Karpas-422 (cell line): ENCODE data around the gene CSRP2. TPM values are rescaled to one million over a fixed set of nuclear protein-coding genes. Genes with fewer than 3 reads are reported as not detected.

Experiments
- DNase-seq: peaks from one replicate; pipeline ENCODE4 v3.0.0-alpha.2; 2015
- H2AFZ ChIP-seq: fragments of 200-600 bp; sonication (generic); 2 replicates; pipeline ENCODE4 v1.6.1; 2014; ENCODE audit warnings: antibody characterized with exemption, low read length, mixed read lengths
- H3K27ac ChIP-seq: fragments of 200-600 bp; sonication (generic); 2 replicates; pipeline ENCODE4 v1.5.1; 2014; ENCODE audit warnings: mild to moderate bottlenecking, low read length, moderate library complexity
- H3K27me3 ChIP-seq: fragments of 200-600 bp; sonication (generic); 2 replicates; pipeline ENCODE4 v1.6.1; 2014; ENCODE audit warnings: low read length, mixed read lengths
- H3K36me3 ChIP-seq: fragments of 200-600 bp; sonication (generic); 2 replicates; pipeline ENCODE4 v1.6.1; 2014; ENCODE audit warnings: low read length, mixed read lengths; ENCODE audit not compliant: insufficient read depth
- H3K4me1 ChIP-seq: fragments of 200-600 bp; sonication (generic); 2 replicates; pipeline ENCODE4 v1.6.1; 2014; ENCODE audit warnings: mild to moderate bottlenecking, low read length, mixed read lengths
- H3K4me2 ChIP-seq: fragments of 200-600 bp; sonication (generic); 2 replicates; pipeline ENCODE4 v1.6.1; 2014; ENCODE audit warnings: low read length, low read depth, mild to moderate bottlenecking; ENCODE audit not compliant: poor library complexity, severe bottlenecking
- H3K4me3 ChIP-seq: fragments of 200-600 bp; sonication (generic); 2 replicates; pipeline ENCODE4 v1.5.1; 2014; ENCODE audit warnings: mild to moderate bottlenecking, antibody characterized with exemption, low read length, mixed read lengths
- H3K79me2 ChIP-seq: fragments of 200-600 bp; sonication (generic); 2 replicates; pipeline ENCODE4 v1.6.1; 2014; ENCODE audit warnings: mild to moderate bottlenecking, low read length, mixed read lengths
- H3K9ac ChIP-seq: fragments of 200-600 bp; sonication (generic); 2 replicates; pipeline ENCODE4 v1.6.0; 2014; ENCODE audit warnings: low read length
- H3K9me2 ChIP-seq: fragments of 200-600 bp; sonication (generic), shearing (Covaris generic); replicated peaks from 2 replicates; pipeline ENCODE4 v1.6.0; 2014; ENCODE audit warnings: mild to moderate bottlenecking, low read length, moderate library complexity; ENCODE audit not compliant: insufficient read depth
- H3K9me3 ChIP-seq: fragments of 300-700, 200-600 bp; sonication (generic); 2 replicates; pipeline ENCODE4 v1.6.1; 2014; ENCODE audit warnings: low read length, mixed read lengths
- H4K20me1 ChIP-seq: fragments of 200-600 bp; sonication (generic); 2 replicates; pipeline ENCODE4 v1.6.1; 2014; ENCODE audit warnings: mild to moderate bottlenecking, antibody characterized with exemption, low read length, low read depth; ENCODE audit not compliant: insufficient read depth
- total RNA-seq: library from RNA; depleted of rRNA; stranded (reverse); fragments of >200 nt; shearing (Covaris generic); gene quantifications from 2 replicates; pipeline ENCODE4 v1.2.3, GENCODE V29; 2014; ENCODE audit warnings: low replicate concordance

CSRP2 gene
- total RNA-seq, 1 experiment from 2014 or later: not detected

GRCh38 chr12:76874491-76875190 lies 4.2 kb downstream of the CSRP2 start:
- no peaks in the 10 kb centered on the region for H3K9me2 ChIP-seq
- no peaks in the 10 kb centered on the region for H3K36me3 ChIP-seq
- H3K27ac ChIP-seq: no peak overlapping the region
- no peaks in the 10 kb centered on the region for H4K20me1 ChIP-seq
- no peaks in the 10 kb centered on the region for H3K79me2 ChIP-seq
- no peak overlapping the region for H3K4me3 ChIP-seq
- no peaks in the 10 kb centered on the region for H3K27me3 ChIP-seq
- no peak overlapping the region for H3K9ac ChIP-seq
- H3K9me3 ChIP-seq: no peaks in the 10 kb centered on the region
- DNase-seq: no peak
- no peak overlapping the region for H3K4me2 ChIP-seq
- peaks cover 26% of the 10 kb centered on the region for H3K4me1 ChIP-seq
- no peak overlapping the region for H2AFZ ChIP-seq

GRCh38 chr12:76874027-76874426 lies 4.8 kb downstream of the CSRP2 start:
- no peak overlapping the region for H3K9ac ChIP-seq
- H4K20me1 ChIP-seq: no peaks in the 10 kb centered on the region
- no peak overlapping the region for H3K4me3 ChIP-seq
- H3K9me2 ChIP-seq: no peaks in the 10 kb centered on the region
- H3K36me3 ChIP-seq: no peaks in the 10 kb centered on the region
- no peaks in the 10 kb centered on the region for H3K9me3 ChIP-seq
- H3K4me1 ChIP-seq: peaks cover 21% of the 10 kb centered on the region
- H3K27me3 ChIP-seq: no peaks in the 10 kb centered on the region
- no peak overlapping the region for H3K4me2 ChIP-seq
- H2AFZ ChIP-seq: no peak overlapping the region
- H3K79me2 ChIP-seq: no peaks in the 10 kb centered on the region
- H3K27ac ChIP-seq: no peak overlapping the region
- no peak for DNase-seq

GRCh38 chr12:76872415-76872814 lies 6.4 kb downstream of the CSRP2 start:
- H3K36me3 ChIP-seq: no peaks in the 10 kb centered on the region

GRCh38 chr12:76871742-76872141 lies 7.1 kb downstream of the CSRP2 start:
- Histone ChIP-seq H3K9ac (no peak overlapping the region), H3K9me3 (no peaks in the 10 kb centered on the region), H3K4me2 (no peak overlapping the region), H3K9me2 (no peaks in the 10 kb centered on the region), H3K79me2 (no peaks in the 10 kb centered on the region), H3K4me3 (no peak overlapping the region), H3K27me3 (no peaks in the 10 kb centered on the region), H4K20me1 (no peaks in the 10 kb centered on the region), H3K36me3 (no peaks in the 10 kb centered on the region), H3K27ac (no peak overlapping the region), H2AFZ (no peak overlapping the region), H3K4me1 (peaks cover 12% of the 10 kb centered on the region)
- no peak for DNase-seq

More at GRCh38 chr12:76872415-76872814, 6.4 kb downstream of the CSRP2 start:
- no peak overlapping the region for H3K4me2 ChIP-seq
- H3K9ac ChIP-seq: no peak overlapping the region
- DNase-seq: peak; percentile 52
- peaks cover 12% of the 10 kb centered on the region for H3K4me1 ChIP-seq
- no peak overlapping the region for H3K4me3 ChIP-seq
- no peak overlapping the region for H2AFZ ChIP-seq
- no peak overlapping the region for H3K27ac ChIP-seq
- no peaks in the 10 kb centered on the region for H4K20me1 ChIP-seq
- no peaks in the 10 kb centered on the region for H3K79me2 ChIP-seq
- H3K9me3 ChIP-seq: no peaks in the 10 kb centered on the region
- no peaks in the 10 kb centered on the region for H3K9me2 ChIP-seq
- H3K27me3 ChIP-seq: no peaks in the 10 kb centered on the region

- H3K4me2 ChIP-seq: no peak overlapping the region
- H4K20me1 ChIP-seq: no peaks in the 10 kb centered on the region
- H2AFZ ChIP-seq: no peak overlapping the region
- DNase-seq: no peak
- H3K36me3 ChIP-seq: no peaks in the 10 kb centered on the region
- H3K27ac ChIP-seq: no peak overlapping the region
- H3K79me2 ChIP-seq: no peaks in the 10 kb centered on the region
- H3K4me1 ChIP-seq: peaks cover 12% of the 10 kb centered on the region
- H3K9ac ChIP-seq: no peak overlapping the region
- H3K27me3 ChIP-seq: no peaks in the 10 kb centered on the region
- no peaks in the 10 kb centered on the region for H3K9me3 ChIP-seq
- H3K9me2 ChIP-seq: no peaks in the 10 kb centered on the region
- no peak overlapping the region for H3K4me3 ChIP-seq
These were observed 7.7 kb downstream of the CSRP2 start for GRCh38 chr12:76871082-76871481.

- no peaks in the 10 kb centered on the region for H3K79me2 ChIP-seq
- no peaks in the 10 kb centered on the region for H3K9me3 ChIP-seq
- peaks cover 1% of the 10 kb centered on the region for H3K4me1 ChIP-seq
- no peaks in the 10 kb centered on the region for H3K27me3 ChIP-seq
- no peaks in the 10 kb centered on the region for H4K20me1 ChIP-seq
- no peak overlapping the region for H2AFZ ChIP-seq
- H3K4me2 ChIP-seq: no peak overlapping the region
- DNase-seq: no peak
- H3K9ac ChIP-seq: no peak overlapping the region
- no peaks in the 10 kb centered on the region for H3K36me3 ChIP-seq
- no peaks in the 10 kb centered on the region for H3K9me2 ChIP-seq
- H3K27ac ChIP-seq: no peak overlapping the region
- no peak overlapping the region for H3K4me3 ChIP-seq
These were observed 12.1 kb downstream of the CSRP2 start for GRCh38 chr12:76866726-76867125.

- Histone ChIP-seq H3K9me2 (no peaks in the 10 kb centered on the region), H3K4me1 (no peaks in the 10 kb centered on the region), H2AFZ (no peak overlapping the region), H4K20me1 (no peaks in the 10 kb centered on the region), H3K9ac (no peak overlapping the region), H3K27ac (no peak overlapping the region), H3K4me2 (no peak overlapping the region), H3K79me2 (no peaks in the 10 kb centered on the region), H3K4me3 (no peak overlapping the region), H3K9me3 (no peaks in the 10 kb centered on the region), H3K27me3 (no peaks in the 10 kb centered on the region), H3K36me3 (no peaks in the 10 kb centered on the region)
- DNase-seq: no peak
These were observed 12.7 kb downstream of the CSRP2 start for GRCh38 chr12:76866151-76866567.

GRCh38 chr12:76864791-76865400 lies 13.9 kb downstream of the CSRP2 start:
- Histone ChIP-seq H3K27me3 (no peaks in the 10 kb centered on the region), H3K27ac (no peak overlapping the region), H3K9me3 (no peaks in the 10 kb centered on the region), H3K36me3 (no peaks in the 10 kb centered on the region), H3K9ac (no peak overlapping the region), H3K79me2 (no peaks in the 10 kb centered on the region), H3K4me3 (no peak overlapping the region), H4K20me1 (no peaks in the 10 kb centered on the region), H3K9me2 (no peaks in the 10 kb centered on the region), H3K4me1 (no peaks in the 10 kb centered on the region), H2AFZ (no peak overlapping the region), H3K4me2 (no peak overlapping the region)
- DNase-seq: no peak
